GM23338 (cell line): ENCODE measurements around the gene B4GALNT2. TPM values are rescaled to one million over a fixed set of nuclear protein-coding genes. Genes with fewer than 3 reads are reported as not detected.

Experiments used
- ATAC-seq: fragments of 200-7000 bp; cut with Tn5 transposase; 3 replicates; pipeline ENCODE4 v1.9.1; 2020
- DNase-seq: peaks from one replicate; pipeline ENCODE4 v3.0.0-alpha.2; 2015; ENCODE audit warnings: low spot score
- H2AFZ ChIP-seq: fragments of 200-600 bp; sonication (generic); 2 replicates; pipeline ENCODE4 v1.8.0; 2016; ENCODE audit warnings: antibody characterized with exemption, mild to moderate bottlenecking, moderate library complexity
- H3F3A ChIP-seq: fragments of 200-600 bp; sonication (generic); replicated peaks from 2 replicates; pipeline ENCODE4 v1.8.0; 2017; ENCODE audit warnings: antibody characterized with exemption, mixed run types, low read depth
- H3K27ac ChIP-seq: fragments of 200-600 bp; sonication (generic); 2 replicates; pipeline ENCODE4 v1.6.1; 2016; ENCODE audit warnings: low read depth
- H3K27me3 ChIP-seq: fragments of 200-600 bp; sonication (generic); 2 replicates; pipeline ENCODE4 v1.8.0; 2016; ENCODE audit warnings: mild to moderate bottlenecking, mixed run types, moderate library complexity; ENCODE audit not compliant: insufficient read depth
- H3K36me3 ChIP-seq: fragments of 200-600 bp; sonication (generic); 2 replicates; pipeline ENCODE4 v1.8.0; 2016; ENCODE audit warnings: mild to moderate bottlenecking; ENCODE audit not compliant: insufficient read depth
- H3K4me1 ChIP-seq: fragments of 200-600 bp; sonication (generic); 2 replicates; pipeline ENCODE4 v1.8.0; 2016; ENCODE audit warnings: mild to moderate bottlenecking, moderate library complexity; ENCODE audit not compliant: insufficient read depth
- H3K4me2 ChIP-seq: fragments of 200-600 bp; sonication (generic); 2 replicates; pipeline ENCODE4 v1.7.1; 2017; ENCODE audit warnings: mixed run types
- H3K4me3 ChIP-seq: fragments of 200-600 bp; sonication (generic); 2 replicates; pipeline ENCODE4 v1.6.1; 2016; ENCODE audit warnings: mixed run types
- H3K79me2 ChIP-seq: fragments of 200-600 bp; sonication (generic); replicated peaks from 2 replicates; pipeline ENCODE4 v1.8.0; 2017; ENCODE audit warnings: mild to moderate bottlenecking; ENCODE audit not compliant: insufficient read depth
- H3K9me2 ChIP-seq: fragments of 200-600 bp; sonication (generic); 2 replicates; pipeline ENCODE4 v1.8.0; 2017; ENCODE audit not compliant: insufficient read depth
- H4K20me1 ChIP-seq: fragments of 200-600 bp; sonication (generic); replicated peaks from 2 replicates; pipeline ENCODE4 v1.8.0; 2017; ENCODE audit warnings: mild to moderate bottlenecking; ENCODE audit not compliant: insufficient read depth
- H3K27ac Mint-ChIP-seq: 2 replicates; pipeline ENCODE4 v1.8.0; 2020; ENCODE audit warnings: inconsistent platforms, mild to moderate bottlenecking, moderate library complexity, mixed read lengths
- H3K27me3 Mint-ChIP-seq: 3 replicates; pipeline ENCODE4 v1.8.0; 2022; ENCODE audit warnings: low read depth, mild to moderate bottlenecking, moderate library complexity, mixed read lengths, inconsistent platforms; ENCODE audit not compliant: insufficient read depth, poor library complexity
- H3K36me3 Mint-ChIP-seq: 3 replicates; pipeline ENCODE4 v1.8.0; 2021; ENCODE audit warnings: low read depth, mild to moderate bottlenecking, inconsistent platforms, moderate library complexity, mixed read lengths
- H3K4me1 Mint-ChIP-seq: 3 replicates; pipeline ENCODE4 v1.8.0; 2020; ENCODE audit warnings: mild to moderate bottlenecking, inconsistent platforms, mixed read lengths
- H3K4me3 Mint-ChIP-seq: 3 replicates; pipeline ENCODE4 v1.8.0; 2021; ENCODE audit warnings: moderate library complexity, mild to moderate bottlenecking, inconsistent platforms, mixed read lengths
- H3K9me3 Mint-ChIP-seq: 3 replicates; pipeline ENCODE4 v1.8.0; 2020; ENCODE audit warnings: moderate library complexity, mild to moderate bottlenecking, inconsistent platforms, mixed read lengths
- CREB1 ChIP-seq: fragments of 250-450 bp; sonication (Bioruptor Pico); IDR thresholded peaks from 2 replicates; pipeline ENCODE4 v1.5.0; 2020; ENCODE audit warnings: low read depth, mild to moderate bottlenecking, moderate library complexity
- CTCF ChIP-seq, 2 experiments: fragments of 200-600 bp in 1 of 2; sonication (generic) in 1 of 2; conservative IDR thresholded peaks; 2 replicates each; pipeline versions ENCODE4 v1.5.1 to v1.6.1; 2016 to 2017; ENCODE audit warnings: antibody characterized with exemption in 2 of 2, low read depth in 2 of 2, mild to moderate bottlenecking in 2 of 2, moderate library complexity in 1 of 2
- ETS1 ChIP-seq: IDR thresholded peaks from 2 replicates; pipeline ENCODE4 v1.6.1; 2016; ENCODE audit warnings: antibody characterized with exemption
- EZH2 ChIP-seq: fragments of 200-600 bp; sonication (generic); IDR thresholded peaks from one replicate; pipeline ENCODE4 v1.8.0; 2017; ENCODE audit warnings: antibody characterized with exemption, mild to moderate bottlenecking, low read depth; ENCODE audit not compliant: unreplicated experiment
- EZH2phosphoT487 ChIP-seq: fragments of 200-600 bp; sonication (generic); IDR thresholded peaks from one replicate; pipeline ENCODE4 v1.8.1; 2018; ENCODE audit warnings: antibody characterized with exemption; ENCODE audit not compliant: unreplicated experiment
- JUNB ChIP-seq: IDR thresholded peaks from one replicate; pipeline ENCODE4 v1.6.1; 2016; ENCODE audit warnings: antibody characterized with exemption; ENCODE audit not compliant: unreplicated experiment
- NANOG ChIP-seq: IDR thresholded peaks from 2 replicates; pipeline ENCODE4 v1.6.1; 2016; ENCODE audit warnings: antibody characterized with exemption, borderline replicate concordance
- POLR2AphosphoS5 ChIP-seq: IDR thresholded peaks from 2 replicates; pipeline ENCODE4 v1.6.1; 2016; ENCODE audit warnings: antibody characterized with exemption, low read depth
- STAT1 ChIP-seq: IDR thresholded peaks from one replicate; pipeline ENCODE4 v1.6.1; 2016; ENCODE audit warnings: antibody characterized with exemption; ENCODE audit not compliant: unreplicated experiment
- ZNF114 ChIP-seq: fragments of 250-450 bp; sonication (Bioruptor Pico); IDR thresholded peaks from 2 replicates; pipeline ENCODE4 v1.5.0; 2020; ENCODE audit warnings: mild to moderate bottlenecking, moderate library complexity
- ZNF331 ChIP-seq: fragments of 250-450 bp; sonication (Bioruptor Pico); IDR thresholded peaks from 2 replicates; pipeline ENCODE4 v1.5.0; 2020; ENCODE audit warnings: low read depth, mild to moderate bottlenecking, moderate library complexity
- ZNF462 ChIP-seq: fragments of 250-450 bp; sonication (Bioruptor Pico); IDR thresholded peaks from 2 replicates; pipeline ENCODE4 v1.5.0; 2020; ENCODE audit warnings: mild to moderate bottlenecking, moderate library complexity
- polyA plus RNA-seq: library from polyadenylated mRNA; unstranded; fragments of >200 nt; fragmentation: Nextera tagmentation; extraction: Ambion mirVana; gene quantifications from 2 replicates; pipeline ENCODE4 v1.2.1, GENCODE V29; 2016
- total RNA-seq: library from RNA; depleted of rRNA; stranded (reverse); fragments of >200 nt; shearing (Covaris generic); gene quantifications from 2 replicates; pipeline ENCODE4 v1.2.3, GENCODE V29; 2014
- TF ChIP-seq, protein P1 (sequence below): IDR thresholded peaks from one replicate; pipeline ENCODE4 v1.6.1; 2018; ENCODE audit warnings: antibody characterized with exemption; ENCODE audit not compliant: unreplicated experiment

Gene B4GALNT2
- total and polyA plus RNA-seq, 2 experiments from 2014 or later = not detected

DNA sequence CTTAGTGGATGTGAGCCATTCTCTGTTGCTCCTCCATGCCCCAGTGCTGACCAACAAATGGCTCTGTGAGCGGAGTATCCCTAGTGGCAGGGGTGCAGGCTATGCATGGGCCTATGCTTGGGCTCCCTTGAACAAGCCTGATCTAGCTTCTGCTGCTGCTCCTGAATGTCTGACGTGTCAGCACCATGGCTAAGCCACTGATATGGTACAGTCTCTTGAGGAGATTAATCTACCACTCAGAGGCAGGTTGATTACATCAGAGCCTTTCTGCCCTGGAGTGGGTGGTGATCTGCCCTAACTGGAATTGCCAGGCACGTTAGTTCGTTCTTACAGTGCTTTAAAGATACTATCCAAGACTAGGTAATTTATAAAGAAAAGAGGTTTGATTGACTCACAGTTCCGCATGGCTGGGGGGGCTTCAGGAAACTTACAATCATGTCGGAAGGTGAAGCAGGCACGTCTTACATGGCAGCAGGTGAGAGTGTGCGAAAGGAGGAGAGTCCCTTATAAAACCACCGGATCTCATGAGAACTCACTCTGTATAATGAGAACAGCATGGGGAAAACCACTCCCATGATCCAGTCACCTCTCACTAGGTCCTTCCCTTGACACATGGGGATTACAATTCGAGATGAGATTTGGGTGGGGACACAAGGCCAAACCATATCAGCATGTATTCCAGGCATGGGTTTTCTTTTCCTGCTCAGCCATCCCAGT lies 41.5 kb upstream of the B4GALNT2 start:
- Histone ChIP-seq H4K20me1 (no peaks in the 10 kb centered on the region), H3K9me2 (no peaks in the 10 kb centered on the region), H2AFZ (no peak overlapping the region), H3K27ac (no peak overlapping the region), H3K79me2 (no peaks in the 10 kb centered on the region), H3F3A (no peaks in the 10 kb centered on the region), H3K4me1 (peaks cover 5% of the 10 kb centered on the region), H3K4me3 (no peak overlapping the region), H3K4me2 (no peak overlapping the region), H3K36me3 (no peaks in the 10 kb centered on the region), H3K27me3 (no peaks in the 10 kb centered on the region)
- no peak for ATAC-seq
- Mint-ChIP-seq H3K9me3 (no peaks in the 10 kb centered on the region; the same call in 2 of the 3 replicates), H3K27me3 (peaks cover 6% of the 10 kb centered on the region), H3K36me3 (no peaks in the 10 kb centered on the region), H3K27ac (no peak overlapping the region), H3K4me1 (peaks cover 19% of the 10 kb centered on the region), H3K4me3 (no peak overlapping the region)
- no peak for DNase-seq
- no peak for TF ChIP-seq ETS1
- no peak for TF ChIP-seq NANOG
- TF ChIP-seq, protein P1, sequence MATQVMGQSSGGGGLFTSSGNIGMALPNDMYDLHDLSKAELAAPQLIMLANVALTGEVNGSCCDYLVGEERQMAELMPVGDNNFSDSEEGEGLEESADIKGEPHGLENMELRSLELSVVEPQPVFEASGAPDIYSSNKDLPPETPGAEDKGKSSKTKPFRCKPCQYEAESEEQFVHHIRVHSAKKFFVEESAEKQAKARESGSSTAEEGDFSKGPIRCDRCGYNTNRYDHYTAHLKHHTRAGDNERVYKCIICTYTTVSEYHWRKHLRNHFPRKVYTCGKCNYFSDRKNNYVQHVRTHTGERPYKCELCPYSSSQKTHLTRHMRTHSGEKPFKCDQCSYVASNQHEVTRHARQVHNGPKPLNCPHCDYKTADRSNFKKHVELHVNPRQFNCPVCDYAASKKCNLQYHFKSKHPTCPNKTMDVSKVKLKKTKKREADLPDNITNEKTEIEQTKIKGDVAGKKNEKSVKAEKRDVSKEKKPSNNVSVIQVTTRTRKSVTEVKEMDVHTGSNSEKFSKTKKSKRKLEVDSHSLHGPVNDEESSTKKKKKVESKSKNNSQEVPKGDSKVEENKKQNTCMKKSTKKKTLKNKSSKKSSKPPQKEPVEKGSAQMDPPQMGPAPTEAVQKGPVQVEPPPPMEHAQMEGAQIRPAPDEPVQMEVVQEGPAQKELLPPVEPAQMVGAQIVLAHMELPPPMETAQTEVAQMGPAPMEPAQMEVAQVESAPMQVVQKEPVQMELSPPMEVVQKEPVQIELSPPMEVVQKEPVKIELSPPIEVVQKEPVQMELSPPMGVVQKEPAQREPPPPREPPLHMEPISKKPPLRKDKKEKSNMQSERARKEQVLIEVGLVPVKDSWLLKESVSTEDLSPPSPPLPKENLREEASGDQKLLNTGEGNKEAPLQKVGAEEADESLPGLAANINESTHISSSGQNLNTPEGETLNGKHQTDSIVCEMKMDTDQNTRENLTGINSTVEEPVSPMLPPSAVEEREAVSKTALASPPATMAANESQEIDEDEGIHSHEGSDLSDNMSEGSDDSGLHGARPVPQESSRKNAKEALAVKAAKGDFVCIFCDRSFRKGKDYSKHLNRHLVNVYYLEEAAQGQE = no peak
- no peak for TF ChIP-seq ZNF331 (CRISPR knock-in tag)
- no peak for TF ChIP-seq CREB1 (CRISPR knock-in tag)
- TF ChIP-seq EZH2 = no peak
- no peak for TF ChIP-seq CTCF (conservative IDR thresholded peaks at IDR 0.05; ENCODE audit: low read depth in 2 of 2)
- TF ChIP-seq POLR2AphosphoS5 = no peak
- TF ChIP-seq STAT1 = no peak
- TF ChIP-seq ZNF462 (CRISPR knock-in tag) = no peak
- TF ChIP-seq JUNB = no peak
- TF ChIP-seq EZH2phosphoT487 = no peak
- no peak for TF ChIP-seq ZNF114 (CRISPR knock-in tag)
